22Rv1 (cell line): ENCODE results near the gene CSTF2T.

Experiments used
- H3K27ac ChIP-seq: fragments of 450-650 bp; 2 replicates; pipeline ENCODE4 v1.5.1; 2017
- ZFX ChIP-seq: fragments of 450-650 bp; IDR thresholded peaks from 2 replicates; pipeline ENCODE4 v1.6.1; 2017; ENCODE audit warnings: antibody characterized with exemption, borderline replicate concordance
- TF ChIP-seq, protein P1 (sequence below): fragments of 450-650 bp; IDR thresholded peaks from 2 replicates; pipeline ENCODE4 v1.5.1; 2017; ENCODE audit warnings: mild to moderate bottlenecking

The CSTF2T gene

GRCh38 chr10:51667678-51668335, 31.6 kb downstream of the CSTF2T start:
- TF ChIP-seq ZFX: no peak
- TF ChIP-seq, protein P1, sequence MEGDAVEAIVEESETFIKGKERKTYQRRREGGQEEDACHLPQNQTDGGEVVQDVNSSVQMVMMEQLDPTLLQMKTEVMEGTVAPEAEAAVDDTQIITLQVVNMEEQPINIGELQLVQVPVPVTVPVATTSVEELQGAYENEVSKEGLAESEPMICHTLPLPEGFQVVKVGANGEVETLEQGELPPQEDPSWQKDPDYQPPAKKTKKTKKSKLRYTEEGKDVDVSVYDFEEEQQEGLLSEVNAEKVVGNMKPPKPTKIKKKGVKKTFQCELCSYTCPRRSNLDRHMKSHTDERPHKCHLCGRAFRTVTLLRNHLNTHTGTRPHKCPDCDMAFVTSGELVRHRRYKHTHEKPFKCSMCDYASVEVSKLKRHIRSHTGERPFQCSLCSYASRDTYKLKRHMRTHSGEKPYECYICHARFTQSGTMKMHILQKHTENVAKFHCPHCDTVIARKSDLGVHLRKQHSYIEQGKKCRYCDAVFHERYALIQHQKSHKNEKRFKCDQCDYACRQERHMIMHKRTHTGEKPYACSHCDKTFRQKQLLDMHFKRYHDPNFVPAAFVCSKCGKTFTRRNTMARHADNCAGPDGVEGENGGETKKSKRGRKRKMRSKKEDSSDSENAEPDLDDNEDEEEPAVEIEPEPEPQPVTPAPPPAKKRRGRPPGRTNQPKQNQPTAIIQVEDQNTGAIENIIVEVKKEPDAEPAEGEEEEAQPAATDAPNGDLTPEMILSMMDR: no peak
- no peak overlapping the region for H3K27ac ChIP-seq

GRCh38 chr10:51666456-51666855, 32.9 kb downstream of the CSTF2T start:
- TF ChIP-seq, protein P1: no peak
- no peak for TF ChIP-seq ZFX
- H3K27ac ChIP-seq: no peak overlapping the region

DNA sequence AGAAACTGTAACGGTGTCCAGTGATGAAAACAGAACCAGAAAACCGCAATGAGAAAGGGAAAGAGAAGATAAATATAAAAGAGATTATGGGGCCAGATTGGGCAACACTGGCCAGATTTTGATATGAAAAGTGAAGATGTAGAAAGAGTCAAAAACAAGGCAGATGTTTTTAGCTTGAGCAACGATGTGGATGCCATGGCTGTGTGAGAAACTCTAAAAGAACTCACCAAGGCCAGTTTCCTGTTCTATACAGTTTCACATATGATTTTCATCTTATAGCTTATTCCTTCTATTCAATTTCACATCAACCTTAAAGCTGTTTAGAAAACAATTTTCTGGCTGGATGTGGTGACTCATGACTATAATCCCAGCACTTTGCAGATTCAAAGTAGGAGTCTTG, 36.3 kb downstream of the CSTF2T start:
- TF ChIP-seq, protein P1: no peak
- no peak for TF ChIP-seq ZFX

DNA sequence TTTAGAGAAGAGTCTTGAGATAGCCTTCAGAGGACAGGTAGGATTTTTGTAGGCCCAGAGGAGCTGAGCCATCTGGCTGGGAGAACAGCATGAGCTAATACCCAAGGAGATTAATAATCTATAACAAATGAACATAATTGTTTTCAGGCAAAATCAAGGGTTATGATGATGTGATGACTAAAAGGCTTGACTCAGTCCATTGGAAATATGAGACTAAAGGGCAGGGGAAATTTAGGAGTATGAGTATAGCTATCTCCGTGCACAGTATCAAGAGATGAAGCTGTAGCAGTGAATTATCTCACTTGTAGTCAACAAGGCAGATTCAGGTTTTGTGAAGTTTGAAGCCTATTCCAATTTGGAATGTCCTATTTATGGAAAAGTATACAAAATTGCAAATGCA, 40.1 kb downstream of the CSTF2T start:
- TF ChIP-seq, protein P1: no peak
- TF ChIP-seq ZFX: no peak
- no peak overlapping the region for H3K27ac ChIP-seq

More for the DNA sequence above, 36.3 kb downstream of the CSTF2T start:
- H3K27ac ChIP-seq: no peak overlapping the region

GRCh38 chr10:51658000-51658399, 41.4 kb downstream of the CSTF2T start:
- H3K27ac ChIP-seq: no peak overlapping the region
- TF ChIP-seq ZFX: no peak
- TF ChIP-seq, protein P1: no peak

DNA sequence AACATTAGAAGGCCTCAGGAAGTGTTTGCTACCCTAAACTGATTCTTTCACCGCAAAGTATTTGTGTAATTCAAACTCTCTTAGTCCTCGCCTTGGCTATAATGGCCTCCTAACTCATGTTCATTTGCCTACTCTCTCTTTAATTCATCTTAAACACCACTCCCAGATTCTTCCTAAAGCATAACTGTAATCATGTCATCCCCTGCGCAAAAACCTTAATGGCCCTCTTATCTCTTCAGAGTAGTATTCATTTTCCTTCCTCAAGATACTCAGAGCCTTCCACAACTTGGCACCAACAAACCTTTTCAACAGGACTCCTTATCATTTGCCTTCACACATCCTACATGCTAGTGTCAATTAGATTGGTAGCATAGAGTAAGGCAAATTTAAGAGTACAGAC, 42.9 kb downstream of the CSTF2T start:
- no peak overlapping the region for H3K27ac ChIP-seq
- TF ChIP-seq, protein P1: no peak
- no peak for TF ChIP-seq ZFX

- no peak for TF ChIP-seq ZFX
- TF ChIP-seq, protein P1: no peak
- H3K27ac ChIP-seq: no peak overlapping the region
Measured at GRCh38 chr10:51654918-51655317, 44.5 kb downstream of the CSTF2T start.
